ENCODE measurements around the gene CRYBB1.
"Not testable (repeated sequence)": the region's sequence is repeated elsewhere in the genome, so short reads cannot be mapped to it uniquely, and the experiment has no call there.

Gene CRYBB1

DNA sequence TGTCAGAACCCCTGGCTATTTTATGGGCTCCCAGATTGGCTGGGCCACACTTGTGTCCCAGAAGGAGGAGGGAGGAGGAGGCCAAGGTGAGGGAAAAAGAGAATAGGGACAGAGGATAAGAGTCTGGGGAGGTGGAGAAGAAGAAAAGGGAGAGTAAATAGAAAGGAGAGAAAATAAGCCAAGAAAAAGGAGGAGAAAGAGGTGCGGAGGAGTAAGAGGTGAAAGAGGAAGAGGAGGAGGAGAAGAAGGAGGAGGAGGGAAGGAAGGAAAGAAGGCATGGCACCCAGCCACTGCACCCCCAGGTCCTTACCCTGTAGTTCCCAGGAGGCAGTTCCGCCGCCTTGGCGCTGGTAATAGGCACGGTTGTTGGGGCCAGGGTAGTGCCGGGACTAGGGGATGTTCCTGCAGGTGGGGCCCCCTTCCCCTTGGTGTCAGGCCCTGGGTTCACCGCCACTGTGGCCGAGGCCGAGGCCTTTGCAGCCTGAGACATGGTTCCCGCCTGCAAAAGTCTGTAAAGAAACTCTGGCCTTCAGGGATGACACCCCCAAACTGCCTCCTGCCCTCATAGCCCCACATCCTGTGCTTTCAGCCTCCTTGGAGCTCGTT, 1.9 kb downstream of the CRYBB1 start:
- Histone ChIP-seq H3K27ac (no peak overlapping the region), H3K36me3 (ENCODE audit: insufficient read depth, low read length) (no peaks in the 10 kb centered on the region), H3K9me3 (ENCODE audit: low read depth, low read length) (no peaks in the 10 kb centered on the region), H3K9ac (ENCODE audit: insufficient read length) (no peak overlapping the region), H3K4me3 (no peak overlapping the region)
- DNase-seq (ENCODE audit: low read depth, low spot score) = no peak
- TF ChIP-seq FOXP2 (optimal IDR thresholded peaks at IDR 0.05; ENCODE audit: control extremely low read depth, extremely low read length, insufficient read depth) = no peak
- no peak for TF ChIP-seq EZH2 (IDR thresholded peaks at IDR 0.05)
- no peak for TF ChIP-seq POLR2AphosphoS5 (IDR thresholded peaks at IDR 0.05; ENCODE audit: borderline replicate concordance, low read depth, low read length)

DNA sequence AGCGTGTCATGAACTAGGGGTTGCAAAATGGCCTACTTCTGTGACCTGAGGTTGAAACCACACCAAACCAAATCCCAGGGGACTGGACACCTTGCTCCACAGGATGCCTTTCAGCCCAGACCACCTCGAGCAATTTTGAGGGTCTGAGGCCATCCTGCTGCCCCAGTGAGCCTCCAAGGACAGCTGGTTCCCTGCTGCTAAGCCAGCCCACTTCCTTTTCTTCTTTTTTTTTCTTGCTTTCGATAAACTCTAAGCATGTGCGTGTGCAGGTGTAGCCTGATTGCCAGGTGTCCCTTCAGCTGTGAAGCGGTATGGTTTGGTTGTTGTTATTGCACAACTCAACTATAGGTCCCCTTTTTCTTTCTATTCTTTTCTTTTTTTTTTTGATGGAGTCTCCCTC, 2.7 kb downstream of the CRYBB1 start:
- no peak overlapping the region for H3K9ac ChIP-seq (ENCODE audit: insufficient read length)
- no peaks in the 10 kb centered on the region for H3K9me3 ChIP-seq (ENCODE audit: low read depth, low read length)
- TF ChIP-seq POLR2AphosphoS5 (IDR thresholded peaks at IDR 0.05; ENCODE audit: borderline replicate concordance, low read depth, low read length) = no peak
- no peak for TF ChIP-seq FOXP2 (optimal IDR thresholded peaks at IDR 0.05; ENCODE audit: control extremely low read depth, extremely low read length, insufficient read depth)
- no peak for TF ChIP-seq EZH2 (IDR thresholded peaks at IDR 0.05)
- no peak overlapping the region for H3K4me3 ChIP-seq
- H3K36me3 ChIP-seq (ENCODE audit: insufficient read depth, low read length) = no peaks in the 10 kb centered on the region
- no peak for DNase-seq (ENCODE audit: low read depth, low spot score)
- no peak overlapping the region for H3K27ac ChIP-seq

DNA sequence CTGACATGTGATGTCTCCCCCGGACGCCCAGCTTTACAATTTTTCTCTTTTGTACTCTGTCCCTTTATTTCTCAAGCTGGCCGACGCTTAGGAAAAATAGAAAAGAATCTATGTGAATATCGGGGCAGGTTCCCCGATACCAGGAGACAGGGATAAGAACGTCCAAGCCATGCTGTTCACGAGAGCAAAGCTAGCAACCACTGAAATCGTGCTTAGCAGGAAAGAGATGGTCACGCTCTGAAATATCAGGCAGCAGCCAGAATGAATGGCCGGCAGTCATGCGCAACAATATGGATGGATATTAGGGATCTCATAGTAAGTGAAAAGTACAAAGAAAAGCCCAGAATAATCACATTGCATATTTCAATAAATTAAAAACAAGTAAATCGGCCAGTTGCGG, 3.5 kb downstream of the CRYBB1 start:
- H3K9ac ChIP-seq (ENCODE audit: insufficient read length) = no peak overlapping the region
- H3K4me3 ChIP-seq = no peak overlapping the region
- no peaks in the 10 kb centered on the region for H3K9me3 ChIP-seq (ENCODE audit: low read depth, low read length)
- H3K36me3 ChIP-seq (ENCODE audit: insufficient read depth, low read length) = no peaks in the 10 kb centered on the region
- TF ChIP-seq EZH2 (IDR thresholded peaks at IDR 0.05) (no peak), POLR2AphosphoS5 (IDR thresholded peaks at IDR 0.05; ENCODE audit: borderline replicate concordance, low read depth, low read length) (no peak), FOXP2 (optimal IDR thresholded peaks at IDR 0.05; ENCODE audit: control extremely low read depth, extremely low read length, insufficient read depth) (no peak)
- DNase-seq (ENCODE audit: low read depth, low spot score) = no peak
- no peak overlapping the region for H3K27ac ChIP-seq

DNA sequence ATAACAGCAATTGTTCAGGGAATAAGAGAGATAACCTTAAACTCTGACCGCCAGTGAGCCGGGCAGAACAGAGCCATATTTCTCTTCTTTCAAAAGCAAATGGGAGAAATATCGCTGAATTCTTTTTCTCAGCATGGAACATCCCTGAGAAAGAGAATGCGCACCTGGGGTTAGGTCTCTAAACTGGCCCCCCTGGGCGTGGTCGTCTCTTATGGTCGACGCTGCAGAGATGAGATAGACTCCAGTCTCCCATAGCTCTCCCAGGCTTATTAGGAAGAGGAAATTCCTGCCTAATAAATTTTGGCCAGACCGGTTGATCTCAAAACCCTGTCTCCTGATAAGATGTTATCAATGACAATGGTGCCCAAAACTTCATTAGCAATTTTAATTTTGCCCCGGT, 4.1 kb downstream of the CRYBB1 start:
- not testable (repeated sequence) for H3K36me3 ChIP-seq (ENCODE audit: insufficient read depth, low read length); DNase-seq (ENCODE audit: low read depth, low spot score); H3K27ac ChIP-seq; H3K9me3 ChIP-seq (ENCODE audit: low read depth, low read length); H3K4me3 ChIP-seq; H3K9ac ChIP-seq (ENCODE audit: insufficient read length)

DNA sequence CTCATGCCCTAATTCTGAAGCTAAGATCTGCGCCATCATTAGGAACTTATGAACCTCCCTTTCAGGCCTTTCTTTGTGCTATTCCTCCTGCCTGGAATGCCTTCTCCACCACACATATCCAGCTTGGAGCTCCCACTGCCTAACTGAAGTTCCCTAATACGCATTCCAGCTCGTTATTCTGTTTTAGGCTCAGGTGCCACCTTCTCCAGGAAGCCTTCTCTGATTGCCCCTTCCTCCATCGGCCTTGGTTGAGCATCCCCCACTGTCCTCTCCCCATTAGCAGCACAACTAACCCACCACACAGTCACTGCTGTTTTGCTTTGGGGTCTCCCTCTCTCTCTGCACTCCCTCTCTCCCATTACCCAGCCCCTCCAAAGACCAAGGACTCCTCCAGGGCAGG, 5.2 kb downstream of the CRYBB1 start:
- TF ChIP-seq POLR2AphosphoS5 (IDR thresholded peaks at IDR 0.05; ENCODE audit: borderline replicate concordance, low read depth, low read length) (no peak), FOXP2 (optimal IDR thresholded peaks at IDR 0.05; ENCODE audit: control extremely low read depth, extremely low read length, insufficient read depth) (no peak), EZH2 (IDR thresholded peaks at IDR 0.05) (no peak)
- no peak overlapping the region for H3K27ac ChIP-seq

DNA sequence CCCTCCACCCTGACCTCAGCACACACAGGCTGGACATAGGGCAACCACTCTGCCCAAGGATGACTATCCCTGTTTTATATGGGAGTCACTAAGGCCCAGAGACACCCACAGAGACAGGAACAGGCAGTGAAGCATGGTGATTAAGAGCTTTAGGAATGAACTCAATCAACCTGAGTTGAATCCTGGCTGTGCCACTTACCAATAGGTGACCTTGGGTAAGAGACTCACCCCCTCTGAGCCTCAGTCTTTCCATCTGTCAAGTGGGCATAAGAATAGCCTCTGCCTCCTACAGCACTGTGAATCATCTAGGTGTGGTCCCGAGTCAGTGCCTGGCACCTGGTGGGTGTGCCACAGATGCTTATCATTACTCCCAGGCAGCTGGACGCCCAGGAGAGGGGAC, 6.8 kb downstream of the CRYBB1 start:
- Histone ChIP-seq H3K27ac (no peak overlapping the region), H3K9ac (ENCODE audit: insufficient read length) (no peak overlapping the region), H3K4me3 (no peak overlapping the region), H3K9me3 (ENCODE audit: low read depth, low read length) (no peaks in the 10 kb centered on the region), H3K36me3 (ENCODE audit: insufficient read depth, low read length) (no peaks in the 10 kb centered on the region)
- TF ChIP-seq EZH2 (IDR thresholded peaks at IDR 0.05) (no peak), FOXP2 (optimal IDR thresholded peaks at IDR 0.05; ENCODE audit: control extremely low read depth, extremely low read length, insufficient read depth) (no peak), POLR2AphosphoS5 (IDR thresholded peaks at IDR 0.05; ENCODE audit: borderline replicate concordance, low read depth, low read length) (no peak)
- no peak for DNase-seq (ENCODE audit: low read depth, low spot score)

More for the DNA sequence above, 5.2 kb downstream of the CRYBB1 start:
- Histone ChIP-seq H3K9me3 (ENCODE audit: low read depth, low read length) (no peaks in the 10 kb centered on the region), H3K9ac (ENCODE audit: insufficient read length) (no peak overlapping the region), H3K4me3 (no peak overlapping the region), H3K36me3 (ENCODE audit: insufficient read depth, low read length) (no peaks in the 10 kb centered on the region)
- no peak for DNase-seq (ENCODE audit: low read depth, low spot score)

DNA sequence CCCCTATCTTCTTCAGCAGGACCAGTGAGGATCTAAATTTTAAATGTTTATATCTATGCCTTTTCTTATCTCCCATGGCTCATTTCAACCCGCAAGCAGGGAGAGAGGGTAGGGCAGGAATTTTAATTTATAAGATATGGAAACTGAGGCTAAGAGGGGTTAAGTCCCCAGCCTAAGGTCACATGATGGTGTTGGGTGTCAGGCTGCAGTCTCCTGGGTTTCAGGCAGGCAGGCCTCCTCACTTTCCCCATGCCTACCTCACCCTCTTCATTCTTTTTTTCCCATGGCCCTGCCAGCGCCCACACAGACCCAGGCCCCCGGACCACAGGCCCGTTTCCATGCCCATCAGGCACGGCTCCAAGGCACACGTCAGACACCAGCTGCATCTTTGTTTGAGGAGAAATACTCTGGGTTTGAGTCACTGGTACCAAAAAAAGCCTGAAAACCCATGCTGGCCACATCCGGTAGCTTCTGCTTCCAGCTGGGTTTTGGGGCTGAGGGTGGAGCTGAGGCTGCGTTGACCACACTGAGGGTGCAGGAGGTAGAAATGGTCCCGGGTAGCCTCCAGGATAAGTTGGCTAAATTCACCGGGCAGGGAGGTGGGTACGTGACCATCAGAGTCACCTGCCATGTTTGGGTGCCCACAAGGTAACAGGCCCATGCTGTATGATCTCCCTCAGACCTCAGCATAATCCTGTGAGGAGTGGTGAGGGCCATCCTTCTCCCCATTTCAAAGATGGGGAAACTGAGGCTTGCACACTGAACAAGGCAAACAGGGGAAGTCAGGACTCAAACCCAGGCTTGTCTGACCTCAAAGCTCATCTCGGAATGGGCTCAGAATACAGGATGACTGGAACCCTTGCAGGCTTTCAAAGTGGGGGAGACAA, 7.5 kb downstream of the CRYBB1 start:
- no peak overlapping the region for H3K4me3 ChIP-seq
- H3K36me3 ChIP-seq (ENCODE audit: insufficient read depth, low read length) = no peaks in the 10 kb centered on the region
- H3K27ac ChIP-seq = no peak overlapping the region
- no peaks in the 10 kb centered on the region for H3K9me3 ChIP-seq (ENCODE audit: low read depth, low read length)
- DNase-seq (ENCODE audit: low read depth, low spot score) = no peak
- no peak for TF ChIP-seq EZH2 (IDR thresholded peaks at IDR 0.05)
- TF ChIP-seq POLR2AphosphoS5 (IDR thresholded peaks at IDR 0.05; ENCODE audit: borderline replicate concordance, low read depth, low read length) = no peak
- TF ChIP-seq FOXP2 (optimal IDR thresholded peaks at IDR 0.05; ENCODE audit: control extremely low read depth, extremely low read length, insufficient read depth) = no peak
- H3K9ac ChIP-seq (ENCODE audit: insufficient read length) = no peak overlapping the region

DNA sequence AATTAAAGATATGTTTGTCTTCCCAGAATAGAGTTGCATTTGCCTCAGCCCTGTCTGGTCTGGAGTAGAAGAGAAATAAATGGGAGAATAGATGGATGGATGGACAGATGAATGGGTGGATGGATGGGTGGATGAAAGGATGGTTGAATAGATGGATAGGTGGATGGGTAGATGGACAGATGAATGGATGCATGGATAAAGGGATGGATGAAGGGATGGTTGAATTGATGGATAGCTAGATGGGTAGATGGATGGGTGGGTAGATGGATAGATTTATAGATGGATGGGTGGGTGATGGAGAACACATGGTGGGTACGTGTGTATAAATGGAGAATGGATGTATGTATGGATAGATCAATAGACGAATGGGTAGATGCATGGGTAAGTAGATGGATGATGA, 8.5 kb downstream of the CRYBB1 start:
- no peak overlapping the region for H3K9ac ChIP-seq (ENCODE audit: insufficient read length)

More for the DNA sequence above, 8.5 kb downstream of the CRYBB1 start:
- no peak overlapping the region for H3K4me3 ChIP-seq
- H3K27ac ChIP-seq = no peak overlapping the region
- no peak for DNase-seq (ENCODE audit: low read depth, low spot score)
- no peaks in the 10 kb centered on the region for H3K36me3 ChIP-seq (ENCODE audit: insufficient read depth, low read length)
- no peaks in the 10 kb centered on the region for H3K9me3 ChIP-seq (ENCODE audit: low read depth, low read length)
- no peak for TF ChIP-seq FOXP2 (optimal IDR thresholded peaks at IDR 0.05; ENCODE audit: control extremely low read depth, extremely low read length, insufficient read depth)
- no peak for TF ChIP-seq EZH2 (IDR thresholded peaks at IDR 0.05)
- no peak for TF ChIP-seq POLR2AphosphoS5 (IDR thresholded peaks at IDR 0.05; ENCODE audit: borderline replicate concordance, low read depth, low read length)
